Lung (tissue), 12 donors: ENCODE measurements around the gene GTF2H1. TPM values are rescaled to one million over a fixed set of nuclear protein-coding genes. Genes with fewer than 3 reads are reported as not detected.

Experiments
- ATAC-seq: fragments of 200-7000 bp; cut with Tn5 transposase; one replicate; pipeline ENCODE4 v1.9.1; 2020; ENCODE audit warnings: moderate number of reproducible peaks; ENCODE audit not compliant: insufficient read depth, low FRiP score
- DNase-seq, 3 donors: peaks; one replicate each; pipeline ENCODE4 v3.0.0-alpha.2; 2013 to 2017
- H3K27ac ChIP-seq, 2 donors: one replicate each; pipeline ENCODE4 v1.5.1; 2013; ENCODE audit warnings: mild to moderate bottlenecking in 2 of 2, moderate library complexity in 2 of 2, control low read depth in 1 of 2, inconsistent platforms in 1 of 2, low read depth in 1 of 2, low read length in 1 of 2
- H3K27me3 ChIP-seq, 3 donors: one replicate each; pipeline ENCODE4 v1.5.1; 2013; ENCODE audit warnings: low read length in 2 of 3; ENCODE audit not compliant: control insufficient read depth in 3 of 3, insufficient read depth in 3 of 3
- H3K36me3 ChIP-seq, 4 donors: one replicate each; pipeline ENCODE4 v1.5.1; 2013; ENCODE audit warnings: low read length in 4 of 4, mild to moderate bottlenecking in 1 of 4, moderate library complexity in 1 of 4; ENCODE audit not compliant: control insufficient read depth in 4 of 4, insufficient read depth in 4 of 4
- H3K4me1 ChIP-seq, 5 donors: one replicate each; pipeline ENCODE4 v1.5.1; 2013; ENCODE audit warnings: low read length in 5 of 5, mild to moderate bottlenecking in 2 of 5, moderate library complexity in 1 of 5; ENCODE audit not compliant: control insufficient read depth in 5 of 5, insufficient read depth in 5 of 5
- H3K4me3 ChIP-seq: one replicate; pipeline ENCODE4 v1.5.1; 2013; ENCODE audit warnings: mild to moderate bottlenecking, control low read depth, moderate library complexity
- H3K9ac ChIP-seq, 2 donors: one replicate each; pipeline ENCODE4 v1.5.1; 2013; ENCODE audit warnings: low read length in 2 of 2, control low read depth in 1 of 2; ENCODE audit not compliant: insufficient read depth in 1 of 2
- H3K9me3 ChIP-seq, 4 donors: one replicate each; pipeline ENCODE4 v1.5.1; 2013; ENCODE audit warnings: low read length in 3 of 4, mild to moderate bottlenecking in 1 of 4, moderate library complexity in 1 of 4; ENCODE audit not compliant: control insufficient read depth in 4 of 4, insufficient read depth in 3 of 4
- WGBS, 2 donors: extraction: QIAGEN DNeasy Blood & Tissue Kit; methylation state at CpG; one replicate each; pipeline ENCODE4 v1.1.7; 2013; 5-methylcytosine and 5-hydroxymethylcytosine counted together
- polyA plus RNA-seq, 2 donors: library from polyadenylated mRNA; stranded (reverse); fragments of 200-250 nt; gene quantifications; one replicate each; pipeline ENCODE4 v1.2.1, GENCODE V29; 2013
- total RNA-seq, 2 donors: library from RNA; depleted of rRNA in 1 of 2; stranded (reverse); fragments of >200 nt in 1 of 2; gene quantifications; one replicate each; pipeline ENCODE4 v1.2.1, GENCODE V29; 2014 to 2021
- TF ChIP-seq, protein P1 (sequence below): IDR thresholded peaks from 2 replicates; pipeline ENCODE4 v1.5.1; 2012; ENCODE audit warnings: mild to moderate bottlenecking; ENCODE audit errors: control extremely low read depth, extremely low read depth
- donor health status: control.
- donor health status: control.
- donor health status: Bipolar disorder and iron deficiency.
- donor health status: healthy.
- donor health status: DM: yes; HTN: yes; CAD: no.

Gene GTF2H1
- total and polyA plus RNA-seq, 4 donors, result 20.2 to 87.9 (median 32.6) TPM

DNA sequence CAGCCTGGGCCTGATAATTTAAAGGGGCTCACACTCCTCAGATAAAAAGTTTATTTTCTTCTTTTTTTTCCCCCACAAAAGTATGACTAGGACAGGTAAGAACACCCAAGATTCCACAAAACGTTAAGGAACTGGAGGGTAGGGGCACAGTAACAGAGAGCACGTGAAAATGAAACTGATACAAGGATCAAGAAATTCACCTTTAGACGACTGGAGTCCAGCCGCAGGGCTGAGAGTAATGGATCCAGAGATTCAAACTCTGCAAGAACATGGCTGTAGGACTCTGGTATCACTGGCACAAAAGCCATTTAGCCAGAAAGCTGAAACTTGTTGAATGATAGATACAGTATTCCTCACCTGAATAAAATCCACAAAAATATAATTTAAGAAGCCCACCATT is 4.8 kb upstream of the GTF2H1 start:
- ATAC-seq (no peak), DNase-seq (no peak)
- Histone ChIP-seq H3K4me3 (no peak overlapping the region), H3K9ac (no peak overlapping the region), H3K36me3 (peaks cover 0 to 2% (median 0%) of the 10 kb centered on the region in 4 donors), H3K27me3 (no peaks in the 10 kb centered on the region), H3K9me3 (no peaks in the 10 kb centered on the region), H3K27ac (no peak overlapping the region), H3K4me1 (peaks cover 0 to 10% (median 6%) of the 10 kb centered on the region in 5 donors)
- TF ChIP-seq, protein P1, sequence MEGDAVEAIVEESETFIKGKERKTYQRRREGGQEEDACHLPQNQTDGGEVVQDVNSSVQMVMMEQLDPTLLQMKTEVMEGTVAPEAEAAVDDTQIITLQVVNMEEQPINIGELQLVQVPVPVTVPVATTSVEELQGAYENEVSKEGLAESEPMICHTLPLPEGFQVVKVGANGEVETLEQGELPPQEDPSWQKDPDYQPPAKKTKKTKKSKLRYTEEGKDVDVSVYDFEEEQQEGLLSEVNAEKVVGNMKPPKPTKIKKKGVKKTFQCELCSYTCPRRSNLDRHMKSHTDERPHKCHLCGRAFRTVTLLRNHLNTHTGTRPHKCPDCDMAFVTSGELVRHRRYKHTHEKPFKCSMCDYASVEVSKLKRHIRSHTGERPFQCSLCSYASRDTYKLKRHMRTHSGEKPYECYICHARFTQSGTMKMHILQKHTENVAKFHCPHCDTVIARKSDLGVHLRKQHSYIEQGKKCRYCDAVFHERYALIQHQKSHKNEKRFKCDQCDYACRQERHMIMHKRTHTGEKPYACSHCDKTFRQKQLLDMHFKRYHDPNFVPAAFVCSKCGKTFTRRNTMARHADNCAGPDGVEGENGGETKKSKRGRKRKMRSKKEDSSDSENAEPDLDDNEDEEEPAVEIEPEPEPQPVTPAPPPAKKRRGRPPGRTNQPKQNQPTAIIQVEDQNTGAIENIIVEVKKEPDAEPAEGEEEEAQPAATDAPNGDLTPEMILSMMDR, result no peak
- WGBS, 2 donors, result 93 to 98% methylated on average over 4 of the region's 4 CpGs

DNA sequence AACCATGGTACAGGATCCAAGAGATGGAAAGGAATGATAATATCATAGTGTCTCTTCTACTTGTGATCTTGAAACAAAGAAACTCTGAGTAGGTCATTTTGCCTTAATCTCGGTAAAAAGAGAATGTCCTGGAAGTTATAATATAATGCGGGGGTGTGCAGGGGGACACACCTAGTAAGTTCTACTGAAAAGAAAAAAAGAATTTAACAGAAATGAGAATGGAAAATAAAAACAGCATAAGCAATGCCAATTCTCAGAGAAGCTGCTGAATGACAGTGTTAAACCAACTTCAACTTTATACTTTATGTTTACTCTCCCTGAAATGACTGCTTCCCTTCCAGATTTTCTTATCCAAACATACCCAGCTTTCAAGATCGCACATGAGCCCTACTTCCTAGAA is 2.5 kb upstream of the GTF2H1 start:
- no peaks in the 10 kb centered on the region for H3K27me3 ChIP-seq
- peaks cover 0 to 7% (median 3%) of the 10 kb centered on the region in 4 donors for H3K36me3 ChIP-seq
- 69 to 80% methylated on average over 3 of the region's 3 CpGs for WGBS, 2 donors
- ATAC-seq, result no peak
- H3K9ac ChIP-seq, result no peak overlapping the region
- peaks cover 4 to 32% (median 16%) of the 10 kb centered on the region in 5 donors for H3K4me1 ChIP-seq
- TF ChIP-seq, protein P1, result no peak
- no peak for DNase-seq
- no peaks in the 10 kb centered on the region for H3K9me3 ChIP-seq
- no peak overlapping the region for H3K4me3 ChIP-seq
- H3K27ac ChIP-seq, result no peak overlapping the region

GRCh38 chr11:18320617-18321016 is 1.8 kb upstream of the GTF2H1 start:
- H3K9me3 ChIP-seq, result no peaks in the 10 kb centered on the region
- peak overlapping the region in 1 of 2 donors; percentile 96 for H3K9ac ChIP-seq
- TF ChIP-seq, protein P1, result no peak
- H3K27me3 ChIP-seq, result no peaks in the 10 kb centered on the region
- H3K27ac ChIP-seq, result no peak overlapping the region
- no peak overlapping the region for H3K4me3 ChIP-seq
- DNase-seq (no peak), ATAC-seq (no peak)
- peaks cover 0 to 8% (median 4%) of the 10 kb centered on the region in 4 donors for H3K36me3 ChIP-seq
- peaks cover 4 to 35% (median 17%) of the 10 kb centered on the region in 5 donors for H3K4me1 ChIP-seq

- H3K4me1 ChIP-seq, result peaks cover 4 to 35% (median 17%) of the 10 kb centered on the region in 5 donors
- peak overlapping the region; percentile 72 for H3K4me3 ChIP-seq
- whole genome bisulfite sequencing, 2 donors, result 4 to 5% methylated on average over 4 of the region's 4 CpGs
- TF ChIP-seq, protein P1, result no peak
- no peaks in the 10 kb centered on the region for H3K9me3 ChIP-seq
- H3K27me3 ChIP-seq, result no peaks in the 10 kb centered on the region
- peaks cover 2 to 8% (median 5%) of the 10 kb centered on the region in 4 donors for H3K36me3 ChIP-seq
- DNase-seq (no peak), ATAC-seq (no peak)
- H3K27ac ChIP-seq, result peak overlapping the region; percentile 75 to 98
- H3K9ac ChIP-seq, result peak overlapping the region; percentile 88 to 96
These were observed 794 bp upstream of the GTF2H1 start for GRCh38 chr11:18321578-18321968.
